GM12891 (cell line): ENCODE data around the gene PTPRO.

Experiments
- DNase-seq: peaks from one replicate; pipeline ENCODE4 v3.0.0; 2011; ENCODE audit warnings: low spot score; ENCODE audit not compliant: insufficient read length
- FAIRE-seq: peaks from 2 replicates; lab custom pipeline; 2011; peaks lifted over from hg19 to GRCh38; lab: Jason Lieb, UNC
- PAX5 ChIP-seq: IDR thresholded peaks from 2 replicates; pipeline ENCODE4 v1.6.1; 2011; ENCODE audit warnings: low read length, moderate library complexity, mild to moderate bottlenecking; ENCODE audit not compliant: insufficient read depth, severe bottlenecking
- POLR2A ChIP-seq: IDR thresholded peaks from 2 replicates; pipeline ENCODE4 v1.6.1; 2011; ENCODE audit warnings: low read depth, low read length, control low read depth
- POLR2AphosphoS5 ChIP-seq: IDR thresholded peaks from 2 replicates; pipeline ENCODE4 v1.6.1; 2011; ENCODE audit warnings: low read depth, low read length, control low read depth
- POU2F2 ChIP-seq: IDR thresholded peaks from 2 replicates; pipeline ENCODE4 v1.6.1; 2011; ENCODE audit warnings: low read depth, mild to moderate bottlenecking, control low read depth, low read length, moderate library complexity
- SPI1 ChIP-seq: IDR thresholded peaks from 2 replicates; pipeline ENCODE4 v1.6.1; 2011; ENCODE audit warnings: low read depth, low read length, control low read depth
- TAF1 ChIP-seq: IDR thresholded peaks from 2 replicates; pipeline ENCODE4 v1.6.1; 2011; ENCODE audit warnings: low read depth, low read length, control low read depth

Gene PTPRO

GRCh38 chr12:15541996-15542631 lies 219.8 kb downstream of the PTPRO start:
- TF ChIP-seq POLR2A = no peak
- TF ChIP-seq POLR2AphosphoS5 = no peak
- no peak for TF ChIP-seq SPI1
- TF ChIP-seq PAX5 = no peak
- no peak for TF ChIP-seq TAF1
- TF ChIP-seq POU2F2 = no peak
- DNase-seq (no peak), FAIRE-seq (no peak)

- no peak for DNase-seq
- TF ChIP-seq TAF1 (no peak), PAX5 (no peak), POLR2A (no peak), SPI1 (no peak)
- no peak for FAIRE-seq
These were observed 221.0 kb downstream of the PTPRO start for GRCh38 chr12:15543347-15543746.

- peak; percentile 52 for FAIRE-seq
These were observed 222.3 kb downstream of the PTPRO start for GRCh38 chr12:15544589-15544988.

GRCh38 chr12:15545334-15545733 lies 223.0 kb downstream of the PTPRO start:
- DNase-seq (no peak), FAIRE-seq (no peak)
- no peak for TF ChIP-seq POU2F2
- TF ChIP-seq SPI1 = peak; percentile 6; the same call in 1 of the 2 replicates

More at GRCh38 chr12:15544589-15544988, 222.3 kb downstream of the PTPRO start:
- no peak for DNase-seq
- TF ChIP-seq POLR2A (no peak), SPI1 (peak; percentile 50), PAX5 (no peak)

GRCh38 chr12:15546102-15546701 lies 223.9 kb downstream of the PTPRO start:
- no peak for TF ChIP-seq POU2F2
- TF ChIP-seq SPI1 = peak; percentile 39; the same call in 1 of the 2 replicates
- no peak for TF ChIP-seq TAF1
- FAIRE-seq = no peak
- DNase-seq = no peak

GRCh38 chr12:15547063-15547462 lies 224.8 kb downstream of the PTPRO start:
- TF ChIP-seq SPI1 (no peak), TAF1 (no peak), PAX5 (no peak), POLR2AphosphoS5 (no peak), POLR2A (no peak), POU2F2 (no peak)
- no peak for DNase-seq
- FAIRE-seq = no peak

- no peak for DNase-seq
- no peak for FAIRE-seq
- no peak for TF ChIP-seq SPI1
- no peak for TF ChIP-seq POLR2A
- TF ChIP-seq POLR2AphosphoS5 = no peak
These were observed 225.4 kb downstream of the PTPRO start for GRCh38 chr12:15547691-15548090.

GRCh38 chr12:15550793-15551192 lies 228.5 kb downstream of the PTPRO start:
- TF ChIP-seq TAF1 (no peak), POLR2AphosphoS5 (no peak), PAX5 (no peak), POU2F2 (no peak), POLR2A (no peak), SPI1 (no peak)
- DNase-seq (no peak), FAIRE-seq (peak; percentile 56)

- DNase-seq (no peak), FAIRE-seq (peak; percentile 38)
- TF ChIP-seq POU2F2 (no peak), POLR2AphosphoS5 (no peak), SPI1 (no peak), PAX5 (no peak), TAF1 (no peak), POLR2A (no peak)
These were observed 233.1 kb downstream of the PTPRO start for GRCh38 chr12:15555446-15555845.

- no peak for DNase-seq
- TF ChIP-seq SPI1 = no peak
- no peak for TF ChIP-seq PAX5
- TF ChIP-seq POU2F2 = no peak
- TF ChIP-seq TAF1 = no peak
- no peak for TF ChIP-seq POLR2AphosphoS5
- no peak for TF ChIP-seq POLR2A
- FAIRE-seq = no peak
These were observed 234.2 kb downstream of the PTPRO start for GRCh38 chr12:15556411-15557102.
